Sigmoid colon (tissue), 7 donors: ENCODE results near the gene VAMP3. TPM values are rescaled to one million over a fixed set of nuclear protein-coding genes. Genes with fewer than 3 reads are reported as not detected.

Experiments
- DNase-seq: peaks from one replicate; pipeline ENCODE4 v3.0.0-alpha.2; 2019
- H3K27ac ChIP-seq, 4 donors: fragments of 200-600 bp; sonication (generic); one replicate each; pipeline ENCODE4 v1.5.1; 2016 to 2019; ENCODE audit warnings: mild to moderate bottlenecking in 1 of 4
- H3K27me3 ChIP-seq, 3 donors: fragments of 200-600 bp; sonication (generic); one replicate each; pipeline ENCODE4 v1.5.1; 2019; ENCODE audit warnings: mild to moderate bottlenecking in 1 of 3
- H3K36me3 ChIP-seq, 4 donors: fragments of 200-600 bp; sonication (generic); one replicate each; pipeline ENCODE4 v1.5.1; 2016 to 2019
- H3K4me1 ChIP-seq, 4 donors: fragments of 200-600 bp; sonication (generic); one replicate each; pipeline ENCODE4 v1.5.1; 2017 to 2019
- H3K4me3 ChIP-seq, 4 donors: fragments of 200-600 bp; sonication (generic); one replicate each; pipeline ENCODE4 v1.5.1; 2017 to 2019; ENCODE audit warnings: mild to moderate bottlenecking in 2 of 4, moderate library complexity in 1 of 4
- H3K9me3 ChIP-seq, 4 donors: fragments of 200-600 bp in 3 of 4; sonication (generic) in 3 of 4; one replicate each; pipeline versions ENCODE4 v1.5.1 to v1.6.1; 2013 to 2019
- CTCF ChIP-seq, 4 experiments: fragments of 450-650 bp in 3 of 4; fragments of 200-600 bp in 1 of 4; IDR thresholded peaks; one replicate each; pipeline ENCODE4 v1.5.1; 2016 to 2019; ENCODE audit warnings: antibody characterized with exemption in 4 of 4, mild to moderate bottlenecking in 3 of 4, moderate library complexity in 2 of 4
- EP300 ChIP-seq, 4 donors: sonication (generic); formaldehyde crosslinking; IDR thresholded peaks; one replicate each; pipeline ENCODE4 v1.6.1; 2017; ENCODE audit warnings: antibody characterized with exemption in 4 of 4
- POLR2A ChIP-seq, 2 donors: fragments of 450-650 bp; IDR thresholded peaks; one replicate each; pipeline ENCODE4 v1.6.1; 2016; ENCODE audit warnings: antibody characterized with exemption in 2 of 2, mild to moderate bottlenecking in 2 of 2, moderate library complexity in 2 of 2
- POLR2AphosphoS5 ChIP-seq, 4 donors: sonication (generic); formaldehyde crosslinking; IDR thresholded peaks; one replicate each; pipeline ENCODE4 v1.6.1; 2017; ENCODE audit warnings: antibody characterized with exemption in 4 of 4
- WGBS, 2 donors: extraction: QIAGEN DNeasy Blood & Tissue Kit; methylation state at CpG; one replicate each; pipeline ENCODE4 v1.1.7; 2013; 5-methylcytosine and 5-hydroxymethylcytosine counted together
- intact Hi-C: fragments of 100-400 bp; cut with DNase I; formaldehyde crosslinking; loops from one replicate; pipeline ENCODE4 v1.15.1; 2023
- polyA plus RNA-seq, 3 donors: library from polyadenylated mRNA; stranded (reverse); fragments of 200-250 nt; gene quantifications; one replicate each; pipeline ENCODE4 v1.2.3, GENCODE V29; 2013
- total RNA-seq, 4 donors: library from RNA; depleted of rRNA; stranded (reverse); fragments of >200 nt; gene quantifications; one replicate each; pipeline ENCODE4 v1.1.0, GENCODE V29; 2016
- donor health status: healthy with polysubstance abuse.
- donor health status: Bipolar disorder and iron deficiency.
- donor health status: healthy.

Gene VAMP3
- total and polyA plus RNA-seq, 7 donors: 55.3 to 2,991 (median 113) TPM

DNA sequence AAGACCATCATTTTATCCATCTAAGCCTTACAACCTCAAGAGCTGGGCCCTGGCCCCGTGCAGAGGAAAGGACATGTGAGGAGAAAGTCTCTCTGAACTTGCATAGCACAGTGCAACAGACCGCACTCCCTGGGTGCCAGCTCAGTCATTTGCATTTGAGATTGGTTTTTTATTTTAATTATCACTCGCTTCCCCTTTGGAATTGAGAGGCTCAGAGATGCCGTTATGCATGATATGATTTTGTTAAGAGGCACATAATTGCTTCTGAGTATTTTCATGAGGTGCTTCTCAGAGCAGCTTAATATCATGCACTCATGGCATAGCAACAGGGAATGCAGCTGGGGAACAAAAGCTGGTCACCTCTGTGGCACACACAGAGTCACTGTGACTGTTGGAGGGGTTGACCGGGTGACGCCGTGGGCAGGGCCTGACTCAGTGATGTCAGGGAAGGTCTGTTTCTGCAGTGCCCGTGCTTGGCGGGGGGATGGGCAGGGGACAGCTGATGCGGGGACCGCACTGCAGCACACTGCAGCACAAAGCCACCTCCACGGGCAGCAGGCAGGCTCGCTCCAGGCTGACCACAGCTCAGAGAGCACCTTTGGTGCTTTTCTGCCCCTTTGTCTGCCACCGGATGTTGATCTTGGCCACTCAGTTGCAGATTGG is 43.2 kb upstream of the VAMP3 start:
- Histone ChIP-seq H3K27me3 (no peaks in the 10 kb centered on the region), H3K4me3 (no peak overlapping the region), H3K27ac (no peak overlapping the region), H3K9me3 (no peaks in the 10 kb centered on the region), H3K36me3 (no peaks in the 10 kb centered on the region), H3K4me1 (peaks cover 0 to 4% (median 0%) of the 10 kb centered on the region in 4 donors)
- WGBS, 2 donors: 90% methylated on average over 14 of the region's 14 CpGs
- DNase-seq: no peak
- TF ChIP-seq CTCF (IDR thresholded peaks at IDR 0.05): no peak
- no peak for TF ChIP-seq EP300 (IDR thresholded peaks at IDR 0.05)
- no peak for TF ChIP-seq POLR2A (IDR thresholded peaks at IDR 0.05)
- TF ChIP-seq POLR2AphosphoS5 (IDR thresholded peaks at IDR 0.05): no peak
- intact Hi-C loops: no loop called here

DNA sequence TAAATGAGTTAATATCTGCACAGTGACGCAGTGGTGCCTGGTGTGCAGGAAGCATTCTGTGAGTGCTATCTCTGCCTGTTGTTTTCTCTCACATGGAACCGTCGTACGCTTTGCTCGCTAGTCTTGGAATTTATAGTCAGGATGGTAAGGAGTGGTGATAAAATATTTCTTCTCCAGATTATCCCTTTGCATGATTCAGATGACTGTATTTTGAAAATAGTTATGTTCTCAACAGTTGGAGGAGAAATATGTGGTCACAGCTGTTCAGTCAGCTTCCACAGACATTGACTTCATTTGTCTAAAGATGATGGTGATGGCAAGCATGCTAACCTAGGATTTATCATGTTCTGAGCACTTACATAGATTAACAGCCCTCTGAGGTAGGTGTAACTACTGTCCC is 41.3 kb upstream of the VAMP3 start:
- no peaks in the 10 kb centered on the region for H3K27me3 ChIP-seq
- 95 to 97% methylated on average over 5 of the region's 5 CpGs for WGBS, 2 donors

DNA sequence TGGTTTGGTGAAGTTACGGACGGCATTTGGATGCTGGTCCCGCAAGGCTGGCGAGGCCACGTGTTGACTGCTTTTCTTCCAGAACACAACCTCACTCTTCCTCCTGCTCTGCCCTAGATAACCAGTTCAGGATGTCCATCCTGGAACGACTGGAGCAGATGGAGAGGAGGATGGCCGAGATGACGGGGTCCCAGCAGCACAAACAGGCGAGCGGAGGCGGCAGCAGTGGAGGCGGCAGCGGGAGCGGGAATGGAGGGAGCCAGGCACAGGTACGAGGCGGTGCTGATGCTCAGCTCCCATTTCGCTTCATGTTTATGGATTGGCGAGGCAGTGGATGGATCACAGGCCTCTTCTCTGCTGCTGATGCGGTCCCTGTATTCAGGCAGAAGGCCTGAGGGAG is 38.8 kb upstream of the VAMP3 start:
- Histone ChIP-seq H3K27me3 (no peaks in the 10 kb centered on the region), H3K36me3 (peaks cover 0 to 9% (median under 1%) of the 10 kb centered on the region in 4 donors), H3K27ac (no peak overlapping the region), H3K4me1 (no peaks in the 10 kb centered on the region), H3K9me3 (no peaks in the 10 kb centered on the region), H3K4me3 (no peak overlapping the region)
- intact Hi-C loops: no loop called here
- no peak for DNase-seq
- TF ChIP-seq CTCF (IDR thresholded peaks at IDR 0.05): no peak
- TF ChIP-seq POLR2A (IDR thresholded peaks at IDR 0.05): no peak
- TF ChIP-seq POLR2AphosphoS5 (IDR thresholded peaks at IDR 0.05): no peak
- TF ChIP-seq EP300 (IDR thresholded peaks at IDR 0.05): no peak
- WGBS, 2 donors: 92 to 94% methylated on average over 19 of the region's 19 CpGs

More for the DNA sequence above, 41.3 kb upstream of the VAMP3 start:
- intact Hi-C loops: no loop called here
- Histone ChIP-seq H3K36me3 (no peaks in the 10 kb centered on the region), H3K4me1 (peaks cover 0 to 4% (median 0%) of the 10 kb centered on the region in 4 donors), H3K27ac (no peak overlapping the region), H3K9me3 (no peaks in the 10 kb centered on the region), H3K4me3 (no peak overlapping the region)
- TF ChIP-seq POLR2A (IDR thresholded peaks at IDR 0.05) (no peak), POLR2AphosphoS5 (IDR thresholded peaks at IDR 0.05) (no peak)
- no peak for DNase-seq

DNA sequence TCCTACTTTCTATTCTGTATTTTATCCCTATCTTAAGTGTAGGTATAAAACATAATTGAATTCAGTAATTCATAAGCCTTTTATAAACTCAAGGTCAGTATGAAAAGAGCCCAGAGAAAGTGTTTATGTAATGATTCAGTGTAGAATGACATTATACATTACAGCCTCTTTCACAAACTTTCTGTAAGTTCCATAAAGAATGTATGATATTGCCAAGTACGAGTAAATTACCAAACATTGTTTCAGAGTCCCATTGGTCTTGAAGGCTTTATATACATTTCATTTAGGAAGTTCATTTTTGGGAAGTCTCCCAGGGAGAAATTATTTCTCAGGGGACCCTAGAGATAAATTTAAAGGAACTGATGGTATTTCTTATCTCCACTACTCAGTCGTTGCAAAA is 37.8 kb upstream of the VAMP3 start:
- Histone ChIP-seq H3K4me1 (no peaks in the 10 kb centered on the region), H3K4me3 (no peak overlapping the region), H3K36me3 (peaks cover 0 to 17% (median 2%) of the 10 kb centered on the region in 4 donors), H3K27me3 (no peaks in the 10 kb centered on the region), H3K9me3 (no peaks in the 10 kb centered on the region), H3K27ac (no peak overlapping the region)
- no peak for DNase-seq
- WGBS, 2 donors: 67 to 84% methylated on average over 2 of the region's 2 CpGs
- TF ChIP-seq EP300 (IDR thresholded peaks at IDR 0.05) (no peak), CTCF (IDR thresholded peaks at IDR 0.05) (no peak), POLR2A (IDR thresholded peaks at IDR 0.05) (no peak), POLR2AphosphoS5 (IDR thresholded peaks at IDR 0.05) (no peak)
- intact Hi-C loops: no loop called here

- intact Hi-C loops: no loop called here
- Histone ChIP-seq H3K27ac (no peak overlapping the region), H3K36me3 (peaks cover 0 to 20% (median 2%) of the 10 kb centered on the region in 4 donors), H3K4me1 (no peaks in the 10 kb centered on the region), H3K27me3 (no peaks in the 10 kb centered on the region), H3K9me3 (no peaks in the 10 kb centered on the region), H3K4me3 (no peak overlapping the region)
- 92 to 93% methylated on average over 6 of the region's 6 CpGs for WGBS, 2 donors
- no peak for TF ChIP-seq CTCF (IDR thresholded peaks at IDR 0.05)
- no peak for TF ChIP-seq POLR2A (IDR thresholded peaks at IDR 0.05)
- no peak for TF ChIP-seq EP300 (IDR thresholded peaks at IDR 0.05)
- no peak for DNase-seq
Measured at GRCh38 chr1:7738044-7738443, 33.1 kb upstream of the VAMP3 start.
